NCI-H226 (cell line): ENCODE results near the gene TMCC3.
A peak's percentile ranks its signal among the peaks of the same experiment; 100 is the strongest.
"Not testable (repeated sequence)": the region's sequence is repeated elsewhere in the genome, so short reads cannot be mapped to it uniquely, and the experiment has no call there.

Experiments
- DNase-seq: peaks from one replicate; pipeline ENCODE4 v3.0.0-alpha.2; 2015

Gene TMCC3

DNA sequence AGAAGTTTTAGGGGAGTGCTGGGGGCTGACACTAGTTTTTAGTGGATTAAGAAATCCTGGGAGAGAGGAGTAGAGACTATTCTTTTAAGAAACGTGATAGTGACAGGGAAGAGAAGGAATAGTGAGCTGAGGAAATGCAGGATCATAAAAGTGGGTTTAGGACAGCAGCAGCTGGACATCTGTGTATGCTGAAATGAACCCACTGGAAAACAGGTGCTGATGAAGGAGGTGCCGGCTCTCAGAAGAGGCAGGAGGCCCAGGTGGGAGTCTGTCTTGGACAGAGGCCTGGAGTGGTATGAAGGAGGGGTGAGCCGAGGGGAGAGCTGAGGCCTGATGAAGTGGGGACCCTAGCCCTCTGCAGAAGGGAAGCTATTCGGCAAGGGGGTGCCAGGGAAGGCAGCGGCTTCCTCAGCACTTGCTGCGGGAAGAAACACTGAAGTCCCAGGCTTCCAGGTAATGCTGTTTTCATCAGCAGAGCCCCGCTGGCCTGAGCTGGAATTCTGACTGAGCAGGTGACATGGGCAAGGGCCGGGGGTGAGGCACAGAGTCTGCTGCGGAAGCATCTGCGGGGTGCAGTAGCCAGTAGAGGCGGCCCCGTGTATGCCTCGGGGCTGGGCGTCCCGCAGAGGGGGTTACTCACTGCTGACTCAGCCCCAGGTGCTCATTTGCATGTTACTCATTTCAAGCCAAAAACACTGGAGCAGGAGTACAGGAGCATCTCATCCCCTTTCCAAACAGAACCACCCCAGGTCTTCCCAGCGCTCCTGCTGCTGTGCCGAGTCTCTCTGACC, 89.7 kb downstream of the TMCC3 start:
- peak; percentile 70 for DNase-seq

DNA sequence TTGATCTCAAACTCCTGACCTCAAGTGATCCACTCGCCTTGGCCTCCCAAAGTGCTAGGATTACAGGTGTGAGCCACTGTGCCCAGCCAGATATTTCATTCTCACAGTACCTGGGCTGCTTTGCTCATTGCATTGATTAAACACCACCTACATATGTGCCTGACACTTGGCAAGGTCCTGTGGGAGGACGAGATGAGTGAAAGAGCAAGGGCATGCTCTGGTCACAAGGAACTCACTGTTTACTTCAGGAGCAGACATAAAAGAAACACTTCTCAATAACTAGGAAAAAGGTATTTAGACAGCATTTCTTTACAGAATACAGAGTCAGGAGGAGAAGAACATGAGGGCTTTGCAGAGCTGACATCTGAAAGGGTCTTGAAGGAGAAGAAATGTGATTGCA, 91.7 kb downstream of the TMCC3 start:
- DNase-seq, result no peak

DNA sequence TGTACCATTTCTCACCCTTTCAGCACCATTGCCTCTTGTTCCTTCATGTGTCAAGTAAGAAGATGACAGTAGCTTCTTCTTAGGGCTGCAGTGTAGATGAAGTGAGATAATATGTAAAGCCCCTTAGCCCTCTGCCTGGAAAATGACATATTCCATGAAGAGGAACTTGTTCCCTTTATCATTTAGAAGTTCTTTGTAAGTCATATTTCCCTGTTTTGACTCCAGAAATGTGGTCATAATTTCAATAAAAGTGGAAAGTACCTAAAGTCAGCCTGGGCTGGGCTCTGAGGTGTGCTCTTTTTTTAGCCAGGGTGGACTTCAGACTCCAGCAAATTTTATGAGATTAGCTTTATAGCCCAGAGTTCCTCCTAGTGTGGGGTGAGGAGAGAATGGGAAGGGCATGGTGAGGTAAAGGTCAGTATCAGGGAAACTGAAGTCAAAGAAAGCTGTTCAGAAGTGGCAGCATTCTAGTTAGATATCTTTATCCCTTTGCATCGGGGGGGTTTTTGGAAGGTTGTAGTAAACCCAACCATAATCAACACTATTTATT, 92.5 kb downstream of the TMCC3 start:
- DNase-seq, result no peak

DNA sequence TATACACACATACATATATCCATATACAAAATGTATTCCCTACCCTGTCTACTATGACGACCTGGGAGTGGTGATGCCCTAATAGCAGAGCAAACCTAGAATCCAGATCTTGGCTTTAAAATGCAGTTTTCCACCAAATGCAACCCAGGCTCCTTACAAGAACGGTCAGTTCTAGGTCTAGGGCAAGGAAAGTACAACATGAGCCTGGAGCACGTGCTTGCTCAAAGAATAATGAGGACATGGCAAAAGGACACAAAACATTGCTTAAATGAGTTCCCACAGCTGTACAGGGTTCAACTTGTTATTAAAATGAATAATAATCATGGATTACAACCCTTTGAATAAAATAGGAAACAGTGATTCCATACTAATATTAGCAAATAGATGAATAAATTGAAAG, 94.7 kb downstream of the TMCC3 start:
- DNase-seq, result no peak

DNA sequence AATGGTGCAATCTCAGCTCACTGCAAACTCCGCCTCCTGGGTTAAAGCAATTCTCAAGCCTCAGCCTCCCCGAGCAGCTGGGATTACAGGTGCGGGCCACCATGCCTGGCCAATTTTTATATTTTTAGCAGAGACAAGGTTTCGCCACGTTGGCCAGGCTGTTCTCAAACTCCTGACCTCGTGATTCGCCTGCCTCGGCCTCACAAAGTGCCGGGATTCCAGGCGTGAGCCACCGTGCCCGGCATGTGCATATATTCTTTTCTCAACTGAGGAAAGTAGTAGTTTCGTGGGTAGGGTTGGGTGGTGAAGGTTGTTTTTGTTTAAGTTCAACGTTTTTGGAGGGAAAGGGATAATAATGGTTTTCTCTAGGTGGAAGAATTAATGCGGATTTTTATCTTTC, 96.5 kb downstream of the TMCC3 start:
- no peak for DNase-seq

DNA sequence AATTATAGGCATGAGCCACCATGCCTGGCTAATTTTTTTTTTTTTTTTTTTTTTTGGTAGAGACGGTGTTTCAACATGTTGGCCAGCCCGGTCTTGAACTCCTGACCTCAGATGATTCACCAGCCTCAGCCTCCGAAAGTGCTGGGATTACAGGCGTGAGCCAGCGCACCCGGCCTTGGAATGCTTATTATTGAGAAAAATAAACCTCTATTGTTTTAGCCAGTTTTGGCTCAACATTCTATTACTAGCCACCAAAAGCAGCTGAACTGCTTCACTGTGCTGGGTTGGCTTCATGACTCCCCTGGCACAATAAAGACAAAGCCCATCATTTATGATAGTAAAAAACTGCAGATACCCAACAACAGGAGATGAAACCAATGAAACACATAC, 97.2 kb downstream of the TMCC3 start:
- DNase-seq, result peak; percentile 72

DNA sequence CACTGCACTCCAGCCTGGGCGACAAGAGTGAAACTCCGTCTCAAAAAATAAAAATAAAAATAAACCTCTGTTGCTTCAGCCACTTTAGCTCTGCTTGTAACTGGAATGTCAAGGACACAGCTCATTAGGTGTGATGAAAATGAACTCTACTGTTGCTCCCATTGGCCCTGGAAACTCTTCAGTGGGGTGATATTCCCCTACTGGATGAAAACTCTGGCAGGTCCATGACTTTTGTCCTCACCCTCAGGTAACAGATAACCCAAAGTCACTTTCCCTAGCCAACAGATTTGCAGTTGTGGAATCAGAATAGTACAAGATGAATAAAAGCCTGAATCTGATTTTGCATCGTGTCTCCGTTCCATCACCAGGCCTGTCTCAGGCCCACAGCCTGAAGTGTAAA, 98.5 kb downstream of the TMCC3 start:
- no peak for DNase-seq

DNA sequence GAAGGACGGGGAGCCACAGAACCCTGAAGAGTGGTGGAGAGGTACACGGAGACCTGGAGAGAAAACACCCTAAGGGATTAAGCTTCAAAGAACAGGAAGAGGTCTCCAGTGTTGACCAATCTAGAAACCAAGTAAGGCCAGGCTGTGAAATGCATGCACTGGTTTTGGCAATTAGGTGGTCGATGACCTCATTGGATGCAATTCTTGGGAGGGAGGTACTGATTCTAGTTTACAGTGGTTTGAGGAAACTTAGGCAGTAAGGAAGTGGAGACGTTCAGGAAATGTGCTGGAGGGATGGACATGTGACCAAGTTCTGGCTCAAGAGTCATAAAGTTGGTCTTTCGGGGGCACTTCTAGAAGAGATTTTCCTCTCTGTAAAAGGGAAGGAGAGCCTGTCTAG, 99.4 kb downstream of the TMCC3 start:
- DNase-seq, result no peak

DNA sequence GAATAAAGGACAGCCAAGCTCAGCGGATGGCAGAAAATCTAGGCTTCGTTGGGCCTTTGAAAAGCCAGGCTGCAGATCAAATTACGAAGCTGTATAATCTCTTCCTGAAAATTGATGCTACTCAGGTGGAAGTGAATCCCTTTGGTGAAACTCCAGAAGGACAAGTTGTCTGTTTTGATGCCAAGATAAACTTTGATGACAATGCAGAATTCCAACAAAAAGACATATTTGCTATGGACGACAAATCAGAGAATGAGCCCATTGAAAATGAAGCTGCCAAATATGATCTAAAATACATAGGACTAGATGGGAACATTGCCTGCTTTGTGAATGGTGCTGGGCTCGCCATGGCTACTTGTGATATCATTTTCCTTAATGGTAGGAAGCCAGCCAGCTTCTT, 101.5 kb downstream of the TMCC3 start:
- not testable (repeated sequence) for DNase-seq

DNA sequence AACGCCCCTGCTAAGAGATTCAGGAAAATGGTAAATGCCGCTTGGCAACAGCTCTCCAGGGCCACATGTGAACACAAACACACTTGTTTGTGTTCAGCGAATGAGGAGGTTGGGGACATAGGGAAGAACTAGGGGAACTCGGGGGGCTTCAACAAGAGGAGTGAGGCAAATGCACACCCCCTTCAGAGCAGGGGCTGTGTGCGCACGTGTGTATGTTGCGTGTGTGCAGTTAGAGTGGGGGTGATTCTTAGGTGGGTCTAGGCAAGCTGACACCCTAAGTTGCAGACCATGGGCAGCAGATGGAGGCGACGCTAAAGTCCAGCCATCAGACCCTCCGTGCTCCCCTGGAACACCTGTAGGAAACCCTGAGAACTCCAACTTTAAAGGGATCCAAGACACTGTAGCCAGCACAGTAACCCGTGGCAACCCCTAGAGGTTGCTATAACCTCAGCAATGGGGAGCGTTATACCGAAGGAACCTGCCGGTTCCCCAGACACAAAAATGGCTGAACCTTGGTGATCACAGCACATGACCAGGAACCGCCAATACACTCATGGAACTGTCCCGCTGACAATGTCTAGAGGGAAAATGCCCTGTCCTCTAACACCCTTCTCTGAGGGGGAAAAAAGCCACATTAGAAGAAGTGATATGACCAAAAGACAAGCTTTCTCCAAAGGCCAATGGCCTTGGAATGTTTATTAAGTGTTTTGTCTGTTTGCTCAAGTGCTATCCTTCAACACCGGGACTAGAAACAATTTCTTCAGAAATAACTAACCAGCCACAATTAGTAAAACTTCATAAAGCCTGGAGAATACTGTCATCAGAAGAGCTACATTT, 104.2 kb downstream of the TMCC3 start:
- DNase-seq, result peak; percentile 37

DNA sequence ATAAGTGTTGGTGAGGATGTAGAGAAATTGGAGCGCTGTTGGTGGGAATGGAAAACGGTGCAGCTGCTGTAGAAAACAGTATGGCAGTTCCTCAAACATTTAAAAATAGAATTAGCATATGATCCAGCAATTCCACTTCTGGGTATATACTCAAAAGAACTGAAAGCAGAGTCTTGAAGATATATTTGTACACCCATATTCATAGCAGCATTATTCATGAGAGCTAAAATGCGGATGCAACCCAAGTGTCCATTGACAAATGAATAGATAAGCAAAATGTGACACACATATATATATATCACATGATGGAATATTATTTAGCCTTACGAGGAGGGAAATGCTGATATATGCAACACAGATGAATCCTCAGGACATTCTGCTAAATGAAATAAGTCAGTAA, 106.0 kb downstream of the TMCC3 start:
- DNase-seq, result no peak

DNA sequence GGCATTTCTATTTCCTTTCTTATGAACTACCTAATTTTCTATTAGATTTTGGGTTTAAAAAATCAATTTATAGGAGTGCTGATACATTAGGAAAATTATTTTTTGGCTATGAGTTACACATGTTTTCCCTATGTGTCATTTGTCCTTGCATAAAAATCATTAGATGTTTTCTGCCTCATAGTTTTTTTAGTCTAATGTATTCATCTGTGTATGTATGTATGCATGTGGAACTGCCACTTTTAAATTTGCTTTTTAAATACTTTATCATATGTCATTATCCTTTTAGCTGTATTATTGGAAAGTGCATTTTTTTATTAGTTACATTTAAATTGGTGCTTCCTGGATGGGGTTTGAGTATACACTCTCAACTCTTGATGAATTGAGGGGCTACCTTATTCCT, 112.0 kb downstream of the TMCC3 start:
- no peak for DNase-seq

DNA sequence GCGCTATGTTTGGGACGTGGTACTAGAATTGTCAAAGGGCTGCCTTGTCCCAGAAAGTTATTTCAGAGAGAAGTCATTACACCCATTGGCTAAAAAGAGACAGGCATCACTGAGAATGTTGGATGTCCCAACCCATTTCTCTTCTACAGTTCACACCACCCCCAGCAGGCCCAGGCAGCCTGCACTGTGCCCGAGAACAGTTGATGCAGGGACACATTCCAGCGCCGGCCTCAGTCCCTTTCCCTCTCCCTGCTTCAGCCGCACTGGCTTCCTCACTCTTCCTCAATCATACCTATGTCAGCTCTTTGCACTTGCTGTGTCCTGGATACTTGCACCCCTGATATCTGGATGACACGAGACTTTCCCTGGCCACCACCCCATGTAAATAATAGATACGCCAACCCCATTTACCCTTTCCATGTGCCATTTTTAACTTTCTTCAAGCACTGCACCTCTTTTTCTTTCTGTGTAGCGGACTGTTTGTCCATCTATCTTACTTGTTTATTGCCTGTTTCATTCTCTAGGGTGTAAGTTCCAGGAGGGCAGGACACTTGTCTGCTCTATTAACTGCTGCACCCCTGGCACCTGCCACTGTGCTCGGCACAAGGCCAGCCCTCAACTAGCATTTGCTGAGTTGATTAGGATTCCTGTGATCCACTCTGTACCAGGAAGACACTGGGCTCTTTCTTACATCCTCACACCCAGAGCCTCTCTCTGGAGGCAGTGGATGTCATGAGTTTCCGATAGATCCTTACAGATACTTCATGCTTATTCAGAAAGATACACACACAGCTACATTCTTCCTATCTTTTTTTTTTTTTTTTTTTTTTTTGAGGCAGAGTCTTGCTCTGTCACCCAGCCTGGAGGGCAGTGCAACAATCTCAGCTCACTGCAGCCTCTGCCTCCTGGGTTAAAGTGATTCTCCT, 114.1 kb downstream of the TMCC3 start:
- no peak for DNase-seq

DNA sequence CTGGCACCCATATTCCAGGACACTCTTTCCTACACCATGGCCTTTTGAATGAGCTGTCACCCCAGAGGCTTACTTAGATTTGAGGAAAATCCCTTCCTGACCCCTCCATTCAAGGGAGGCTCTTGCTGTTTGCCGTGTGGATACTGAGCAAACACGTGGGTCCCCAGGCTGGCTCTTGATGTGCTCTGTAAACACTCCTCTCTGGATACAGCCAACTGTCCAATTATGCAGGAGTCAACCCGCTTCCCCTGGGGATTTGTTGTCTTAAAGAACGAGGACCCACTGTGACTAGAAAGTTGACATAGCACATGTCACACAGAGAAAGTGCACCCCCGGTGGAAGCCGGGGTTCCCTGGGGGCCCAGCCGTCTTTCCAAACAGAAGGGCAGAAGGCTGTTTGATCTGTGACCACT, 114.8 kb downstream of the TMCC3 start:
- DNase-seq, result no peak

DNA sequence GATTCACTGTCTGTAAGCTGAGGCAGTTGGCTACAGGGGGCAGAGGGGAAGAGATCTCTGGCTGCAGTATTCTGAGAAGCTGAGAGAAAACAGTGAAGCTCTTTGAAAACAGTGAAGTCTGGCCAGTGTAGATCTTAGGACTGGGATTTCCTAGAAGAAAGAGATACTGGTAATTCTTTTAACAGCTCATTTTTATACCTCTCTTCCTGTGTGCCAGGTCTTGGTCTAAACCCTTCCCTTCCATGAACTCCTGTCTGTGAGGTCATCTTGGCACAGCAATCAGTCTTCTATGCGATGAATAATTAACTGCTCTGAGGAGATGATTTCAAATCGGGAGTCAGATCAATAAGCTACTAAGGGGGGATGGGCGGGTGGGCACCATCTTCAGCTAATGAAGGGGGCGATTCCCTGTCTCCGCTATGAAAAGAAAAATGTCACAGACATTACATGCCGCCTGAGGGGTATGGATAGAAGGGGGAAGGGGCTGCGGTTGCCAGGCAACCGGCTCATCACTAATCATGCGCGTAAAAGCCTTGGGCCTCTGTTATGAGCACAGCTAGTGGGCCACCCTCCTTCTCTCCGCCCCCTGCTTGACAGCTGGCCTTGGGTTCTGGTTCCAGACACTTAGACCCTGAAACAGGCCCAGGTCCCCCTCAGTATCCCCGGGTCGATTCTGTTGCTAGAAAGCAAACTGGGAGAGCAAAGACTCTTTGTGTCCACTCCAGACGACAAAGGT, 115.4 kb downstream of the TMCC3 start:
- no peak for DNase-seq

DNA sequence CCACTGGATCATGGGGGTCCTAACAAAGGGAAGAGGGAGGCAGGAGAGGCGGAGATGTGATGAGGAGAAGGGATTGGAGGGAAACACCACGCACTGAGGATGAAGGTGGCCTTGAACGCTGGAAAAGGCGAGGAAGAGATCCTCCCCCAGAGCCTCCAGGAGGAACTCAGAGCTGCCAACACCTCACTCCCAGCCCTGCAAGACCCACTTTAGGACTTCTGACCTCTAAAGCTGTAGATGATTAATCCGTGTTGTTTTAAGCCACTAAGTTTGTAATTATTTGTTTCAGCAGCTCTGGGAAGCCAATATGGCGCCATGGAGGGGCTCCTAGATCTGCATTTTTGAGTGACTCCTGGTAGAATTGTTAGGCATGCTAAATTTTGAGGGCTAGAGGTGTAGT, 116.1 kb downstream of the TMCC3 start:
- no peak for DNase-seq

DNA sequence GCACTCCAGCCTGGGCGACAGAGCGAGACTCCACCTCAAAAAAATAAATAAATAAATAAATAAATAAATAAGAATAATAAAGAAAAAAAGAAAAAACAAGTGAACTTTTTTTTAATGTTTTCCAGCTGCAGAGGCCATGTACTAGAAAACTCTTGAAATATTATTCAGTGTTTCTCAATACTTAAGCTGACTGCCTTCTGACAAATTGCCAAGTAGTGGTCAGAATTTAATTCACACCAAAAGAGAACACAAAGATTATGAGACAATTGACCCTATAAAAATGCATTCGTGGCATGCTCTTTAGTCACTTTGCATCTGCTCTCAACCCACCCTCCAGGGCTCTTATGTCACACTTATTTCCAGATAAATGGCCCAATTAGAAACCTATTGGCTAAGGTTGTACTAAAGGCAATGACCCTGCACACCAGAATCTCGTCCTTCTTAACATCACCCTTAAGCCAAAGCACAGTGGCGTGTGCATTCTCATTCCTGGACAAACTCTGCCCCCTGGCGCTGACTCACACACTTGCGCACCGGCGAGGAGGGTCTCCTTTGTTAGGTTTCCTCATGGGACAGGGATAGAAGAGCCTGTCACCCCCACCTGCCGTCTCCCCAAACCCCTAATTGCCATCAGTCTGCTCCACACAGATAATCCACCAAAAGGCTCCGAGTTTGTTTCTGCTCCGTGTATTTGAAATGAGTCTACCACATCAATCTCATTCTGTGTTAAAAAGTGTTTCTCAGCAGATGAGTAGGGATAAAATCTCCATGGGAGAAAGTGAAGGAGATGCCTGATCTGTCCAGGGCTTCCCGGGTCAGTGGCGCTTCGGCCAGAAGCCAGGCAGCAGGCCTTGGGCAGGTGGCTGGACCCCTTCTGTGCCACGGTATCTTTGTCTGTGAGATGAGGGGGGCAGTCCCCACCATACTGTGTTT, 117.6 kb downstream of the TMCC3 start:
- DNase-seq, result peak; percentile 7

DNA sequence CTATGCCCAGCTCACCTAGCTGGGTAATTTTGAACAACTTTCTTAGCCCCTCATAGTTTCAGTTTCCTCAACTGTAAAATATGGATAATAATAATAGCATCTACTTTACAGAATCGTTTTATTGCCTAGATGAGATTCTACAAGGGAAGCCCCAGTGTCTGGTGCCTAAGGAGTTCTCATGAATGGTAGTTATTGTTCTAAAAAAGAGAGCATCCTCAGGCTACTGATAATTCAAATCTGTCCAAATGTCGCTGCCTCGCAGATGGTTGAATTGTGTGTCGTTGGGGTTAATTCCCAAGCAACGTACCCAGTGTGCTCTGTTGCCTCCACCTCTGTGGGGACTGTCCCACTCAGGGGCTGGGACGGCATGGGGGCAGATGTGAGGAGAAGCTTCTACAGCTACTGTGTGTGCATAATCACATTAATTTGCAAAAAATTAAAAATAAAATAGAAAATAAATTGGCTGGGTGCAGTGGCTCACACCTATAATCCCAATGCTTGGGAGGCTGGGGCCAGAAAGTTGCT, 119.1 kb downstream of the TMCC3 start:
- no peak for DNase-seq

DNA sequence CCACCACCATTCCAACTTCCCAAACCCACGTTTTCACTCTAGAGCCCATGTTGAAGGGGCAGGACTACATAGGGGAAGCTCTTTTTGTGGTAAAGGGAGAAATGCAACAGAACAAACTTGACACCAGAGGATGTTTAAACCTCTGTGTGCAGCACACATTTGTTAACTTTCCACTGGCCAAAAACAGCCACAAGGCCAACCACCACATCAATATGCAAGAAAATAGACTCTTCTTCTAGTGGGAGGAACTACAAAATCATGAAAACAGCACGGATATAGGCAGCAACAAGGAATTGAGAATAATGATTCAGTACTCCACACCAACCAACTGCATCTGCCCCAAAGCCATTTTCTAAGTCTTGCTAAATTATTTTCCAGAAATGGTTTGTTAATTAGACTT, 124.4 kb downstream of the TMCC3 start:
- no peak for DNase-seq
